ENCODE results near the gene PPP3R1.

PPP3R1 gene

DNA sequence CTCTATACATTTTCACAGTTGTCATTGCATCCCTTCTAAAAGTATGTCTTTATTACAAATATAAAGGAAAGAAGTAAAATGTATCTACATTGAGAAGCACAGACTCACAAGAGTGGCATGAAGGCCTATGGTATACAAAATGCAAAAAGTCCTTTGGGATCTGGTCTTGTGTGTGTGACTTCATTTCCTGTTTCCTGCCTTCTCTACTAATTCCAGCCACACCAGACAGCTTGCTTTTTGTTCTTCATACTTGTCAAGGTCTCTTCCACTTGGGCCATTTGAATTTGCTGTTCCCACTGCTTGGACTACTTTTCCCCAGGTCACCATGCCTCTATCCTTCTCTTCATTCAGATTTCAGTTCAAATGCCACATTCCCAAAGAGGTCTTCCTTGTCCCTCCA, 101.3 kb downstream of the PPP3R1 start:
- DNase-seq (ENCODE audit: low read depth in 2 of 2): no peak

GRCh38 chr2:68141875-68142274, 110.5 kb downstream of the PPP3R1 start:
- no peak for DNase-seq (ENCODE audit: low read depth in 2 of 2)

DNA sequence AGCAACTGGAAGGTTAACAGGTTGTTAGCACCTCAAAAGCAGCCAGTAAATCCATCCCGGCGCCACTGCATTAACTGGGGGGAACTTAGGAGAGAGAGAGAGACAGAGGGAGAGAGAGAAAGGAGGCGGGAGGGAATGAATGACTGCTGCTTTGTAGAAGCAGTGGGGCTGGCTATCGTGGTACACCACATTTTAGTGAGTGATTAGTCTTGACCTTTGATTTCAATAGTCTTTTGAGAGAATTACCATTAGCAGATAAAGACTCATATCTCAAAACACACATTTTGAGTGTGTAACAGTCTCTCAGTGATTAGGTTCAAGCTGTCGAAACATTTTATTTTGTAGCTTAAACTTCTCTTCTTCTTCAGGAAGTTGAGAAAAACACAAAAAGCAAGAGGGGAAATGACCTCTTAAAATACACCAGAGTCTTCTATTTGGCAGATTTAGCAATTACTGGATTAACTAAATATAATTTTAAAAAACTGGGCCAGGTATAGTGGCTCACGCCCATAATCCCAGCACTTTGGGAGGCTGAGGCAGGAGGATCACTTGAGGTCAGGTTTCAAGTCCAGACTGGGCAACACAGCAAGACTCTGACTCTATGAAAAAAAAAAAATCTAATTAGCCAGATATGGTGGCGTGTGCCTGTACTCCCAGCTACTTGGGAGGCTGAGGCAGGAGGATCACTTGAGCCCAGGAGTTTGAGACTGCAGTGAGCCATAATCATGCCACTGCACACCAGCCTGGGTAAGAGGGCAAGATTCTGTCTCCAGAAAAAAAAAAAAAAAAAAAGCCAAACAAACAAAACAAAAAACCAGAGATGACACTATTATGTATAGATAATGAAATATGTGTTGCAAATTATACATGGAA, 116.6 kb downstream of the PPP3R1 start:
- no peak for DNase-seq (ENCODE audit: low read depth in 2 of 2)

DNA sequence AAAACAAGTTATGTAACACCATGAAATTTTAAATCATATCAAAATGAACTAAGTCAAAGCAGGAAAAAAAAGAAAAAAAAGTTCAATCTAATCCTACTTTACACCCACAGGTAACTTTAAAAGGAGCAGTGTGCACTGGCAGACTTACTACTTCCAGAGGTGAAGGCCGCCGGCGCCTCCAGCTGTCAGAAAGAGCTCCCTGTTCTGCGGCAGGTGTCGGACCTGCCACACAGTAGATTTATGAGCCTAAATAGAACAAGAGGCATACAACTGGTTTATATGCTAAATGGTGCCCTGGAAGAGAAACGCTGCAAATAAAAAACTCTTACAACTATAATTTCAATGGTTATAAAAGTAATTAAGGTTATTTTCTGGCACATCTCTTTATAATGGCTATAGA, 117.8 kb downstream of the PPP3R1 start:
- DNase-seq (ENCODE audit: low read depth in 2 of 2): no peak

GRCh38 chr2:68134120-68134519, 118.2 kb downstream of the PPP3R1 start:
- no peak for DNase-seq (ENCODE audit: low read depth in 2 of 2)
